GM12891 (cell line): ENCODE data around the gene ZKSCAN1.
"Not testable (repeated sequence)": the region's sequence is repeated elsewhere in the genome, so short reads cannot be mapped to it uniquely, and the experiment has no call there.

Source experiments
- DNase-seq: peaks from one replicate; pipeline ENCODE4 v3.0.0; 2011; ENCODE audit warnings: low spot score; ENCODE audit not compliant: insufficient read length
- FAIRE-seq: peaks from 2 replicates; lab custom pipeline; 2011; peaks lifted over from hg19 to GRCh38; lab: Jason Lieb, UNC
- PAX5 ChIP-seq: IDR thresholded peaks from 2 replicates; pipeline ENCODE4 v1.6.1; 2011; ENCODE audit warnings: low read length, moderate library complexity, mild to moderate bottlenecking; ENCODE audit not compliant: insufficient read depth, severe bottlenecking
- POLR2A ChIP-seq: IDR thresholded peaks from 2 replicates; pipeline ENCODE4 v1.6.1; 2011; ENCODE audit warnings: low read depth, low read length, control low read depth
- POLR2AphosphoS5 ChIP-seq: IDR thresholded peaks from 2 replicates; pipeline ENCODE4 v1.6.1; 2011; ENCODE audit warnings: low read depth, low read length, control low read depth
- POU2F2 ChIP-seq: IDR thresholded peaks from 2 replicates; pipeline ENCODE4 v1.6.1; 2011; ENCODE audit warnings: low read depth, mild to moderate bottlenecking, control low read depth, low read length, moderate library complexity
- SPI1 ChIP-seq: IDR thresholded peaks from 2 replicates; pipeline ENCODE4 v1.6.1; 2011; ENCODE audit warnings: low read depth, low read length, control low read depth
- TAF1 ChIP-seq: IDR thresholded peaks from 2 replicates; pipeline ENCODE4 v1.6.1; 2011; ENCODE audit warnings: low read depth, low read length, control low read depth

The ZKSCAN1 gene

GRCh38 chr7:99984593-99984992 lies 30.8 kb upstream of the ZKSCAN1 start:
- DNase-seq (no peak), FAIRE-seq (no peak)
- TF ChIP-seq POLR2A, result no peak
- TF ChIP-seq POU2F2, result no peak
- TF ChIP-seq TAF1, result no peak
- no peak for TF ChIP-seq SPI1
- no peak for TF ChIP-seq PAX5
- TF ChIP-seq POLR2AphosphoS5, result no peak

- DNase-seq, FAIRE-seq: not testable (repeated sequence)
Observed at GRCh38 chr7:99987306-99987705, 28.1 kb upstream of the ZKSCAN1 start.

DNA sequence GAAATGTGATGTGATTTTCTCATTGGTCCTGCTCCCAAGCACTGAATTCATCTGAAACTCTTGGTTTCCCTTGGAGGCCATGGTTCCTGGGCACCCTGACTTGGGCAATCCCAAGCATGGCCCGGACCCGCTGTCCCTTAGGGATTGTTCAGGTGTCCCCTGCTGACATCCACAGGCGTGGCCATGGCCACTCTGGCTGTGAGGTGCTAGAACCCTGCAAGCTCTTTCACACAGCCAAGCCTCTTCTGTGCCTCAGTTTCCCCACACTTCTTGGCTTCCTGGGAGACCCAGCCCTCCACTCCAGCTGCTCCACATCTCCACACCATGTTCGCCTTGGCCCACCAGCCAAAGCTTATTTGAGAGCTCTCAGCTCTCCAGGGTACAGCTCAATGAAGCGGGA lies 27.6 kb upstream of the ZKSCAN1 start:
- FAIRE-seq (no peak), DNase-seq (no peak)
- TF ChIP-seq POLR2A (no peak), SPI1 (no peak), POU2F2 (no peak), POLR2AphosphoS5 (no peak), PAX5 (no peak), TAF1 (no peak)

GRCh38 chr7:99990460-99990852 lies 24.9 kb upstream of the ZKSCAN1 start:
- DNase-seq (no peak), FAIRE-seq (no peak)
- TF ChIP-seq SPI1 (no peak), POLR2AphosphoS5 (no peak), POU2F2 (no peak), TAF1 (no peak), POLR2A (no peak), PAX5 (no peak)

- DNase-seq, FAIRE-seq: not testable (repeated sequence)
Observed at GRCh38 chr7:99991543-99991942, 23.9 kb upstream of the ZKSCAN1 start.

DNA sequence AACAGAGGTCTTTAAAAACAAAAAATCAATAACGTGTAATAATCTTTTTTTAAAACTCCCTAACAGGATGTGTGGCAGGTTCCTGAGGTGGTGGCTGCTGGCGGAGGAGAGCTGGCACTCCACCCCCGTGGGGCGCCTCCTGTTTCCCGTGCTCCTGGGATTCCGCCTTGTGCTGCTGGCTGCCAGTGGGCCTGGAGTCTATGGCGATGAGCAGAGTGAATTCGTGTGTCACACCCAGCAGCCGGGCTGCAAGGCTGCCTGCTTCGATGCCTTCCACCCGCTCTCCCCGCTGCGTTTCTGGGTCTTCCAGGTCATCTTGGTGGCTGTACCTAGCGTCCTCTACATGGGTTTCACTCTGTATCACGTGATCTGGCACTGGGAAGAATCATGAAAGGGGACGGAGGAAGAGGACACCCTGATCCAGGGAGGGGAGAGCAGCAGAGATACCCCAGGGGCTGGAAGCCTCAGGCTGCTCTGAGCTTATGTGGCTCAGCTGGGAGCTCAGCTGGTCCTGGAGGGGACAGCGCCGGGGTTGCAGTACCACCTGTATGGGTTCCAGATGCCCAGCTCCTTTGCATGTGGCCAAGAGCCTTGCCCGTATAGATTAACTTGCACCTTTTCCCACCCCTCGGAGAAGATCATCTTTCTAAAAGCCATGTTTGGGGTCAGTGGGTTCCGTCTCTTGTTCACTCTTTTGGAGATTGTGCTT lies 22.9 kb upstream of the ZKSCAN1 start:
- TF ChIP-seq TAF1 (no peak), POU2F2 (no peak), POLR2A (no peak), SPI1 (no peak), PAX5 (no peak), POLR2AphosphoS5 (no peak)
- FAIRE-seq (no peak), DNase-seq (no peak)

- TF ChIP-seq POU2F2 (no peak), PAX5 (no peak), TAF1 (no peak), POLR2AphosphoS5 (no peak), POLR2A (no peak), SPI1 (no peak)
- FAIRE-seq (no peak), DNase-seq (no peak)
Observed at GRCh38 chr7:99994819-99995218, 20.6 kb upstream of the ZKSCAN1 start.

DNA sequence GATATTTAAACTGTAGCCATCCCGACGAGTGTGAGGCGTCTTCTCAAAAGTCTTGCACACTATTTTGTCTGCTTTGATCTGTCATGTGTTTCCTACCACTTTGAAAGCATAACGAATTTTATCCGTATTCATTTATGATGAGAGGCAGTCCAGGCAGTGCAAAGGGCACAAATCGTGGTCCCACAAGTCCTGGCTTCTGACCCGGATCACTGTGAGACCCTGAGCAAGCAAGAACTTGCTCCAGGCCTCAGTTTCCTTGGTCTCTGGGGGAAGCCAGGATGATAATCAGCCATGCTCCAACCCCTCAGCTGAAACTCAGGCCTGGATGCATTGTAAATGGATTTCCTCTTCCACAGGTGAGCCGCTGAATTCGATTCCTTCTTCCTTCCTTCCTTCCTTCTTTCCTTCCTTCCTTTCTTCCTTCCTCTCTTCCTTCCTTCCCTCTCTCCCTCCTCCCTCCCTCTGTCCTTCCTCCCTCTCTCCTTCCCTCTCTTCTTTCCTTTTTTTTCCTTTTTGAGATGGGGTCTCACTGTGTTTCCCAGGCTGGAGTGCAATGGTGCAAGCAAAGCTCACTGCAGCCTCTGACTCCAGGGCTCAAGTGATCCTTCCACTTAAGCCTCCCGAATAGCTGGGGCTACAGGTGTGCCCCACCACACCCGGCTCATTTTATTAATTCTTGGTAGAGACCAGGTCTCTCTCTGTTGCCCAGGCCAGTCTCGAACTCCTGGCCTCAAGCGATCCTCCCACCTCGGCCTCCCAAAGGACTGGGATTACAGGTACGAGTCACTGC lies 18.4 kb upstream of the ZKSCAN1 start:
- DNase-seq (no peak), FAIRE-seq (peak; percentile 35)
- TF ChIP-seq TAF1 (no peak), SPI1 (no peak), PAX5 (no peak), POLR2AphosphoS5 (no peak), POU2F2 (no peak)

DNA sequence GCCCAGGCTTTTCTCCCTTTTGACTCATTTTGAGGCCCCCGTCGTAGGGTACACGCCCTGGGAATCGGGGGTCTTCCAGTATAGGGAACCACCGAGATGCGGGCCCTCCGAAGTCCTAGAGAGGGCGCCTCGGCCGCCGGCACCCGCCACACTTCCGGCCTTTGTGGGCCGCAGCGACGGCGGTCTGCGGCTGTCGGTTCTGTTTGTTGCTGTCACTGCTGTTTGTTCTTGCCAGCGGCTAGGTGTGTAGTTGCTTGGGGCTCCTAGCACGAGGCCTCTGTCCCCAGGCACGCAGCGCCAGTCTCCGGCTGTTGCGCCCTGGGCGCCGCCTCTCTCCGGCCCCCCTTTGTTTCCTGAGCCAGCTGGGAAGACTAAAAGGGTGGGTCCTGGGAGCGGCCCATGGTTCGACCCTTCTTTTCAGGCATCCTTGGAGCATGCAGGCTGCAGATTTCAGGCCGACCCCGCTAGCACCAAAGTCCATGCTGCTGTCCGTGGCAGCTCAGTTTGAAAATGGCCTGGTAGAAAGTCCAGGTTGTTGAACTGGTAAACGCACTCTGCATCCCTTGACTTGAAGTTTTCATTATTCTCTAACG lies 17.8 kb upstream of the ZKSCAN1 start:
- peak; percentile 68 for FAIRE-seq
- peak; percentile 63 for DNase-seq
- TF ChIP-seq POLR2AphosphoS5, result peak; percentile 77
- TF ChIP-seq PAX5, result no peak
- TF ChIP-seq POLR2A, result peak; percentile 74
- TF ChIP-seq POU2F2, result no peak
- peak; percentile 91 for TF ChIP-seq TAF1
- TF ChIP-seq SPI1, result peak; percentile 19; the same call in 1 of the 2 replicates

GRCh38 chr7:100000239-100000638 lies 15.2 kb upstream of the ZKSCAN1 start:
- no peak for FAIRE-seq
- no peak for TF ChIP-seq POLR2A
- TF ChIP-seq TAF1, result no peak
- TF ChIP-seq SPI1, result no peak
- TF ChIP-seq PAX5, result no peak
- TF ChIP-seq POU2F2, result no peak
- no peak for TF ChIP-seq POLR2AphosphoS5
- no peak for DNase-seq
